Sigmoid colon (tissue), 3 donors: ENCODE data around the gene IFT43.

Experiments
- POLR2A ChIP-seq, 2 donors: fragments of 450-650 bp; IDR thresholded peaks; one replicate each; pipeline ENCODE4 v1.6.1; 2016; ENCODE audit warnings: antibody characterized with exemption in 2 of 2, mild to moderate bottlenecking in 2 of 2, moderate library complexity in 2 of 2
- TF ChIP-seq, protein P1 (sequence below), 4 experiments: fragments of 450-650 bp in 3 of 4; fragments of 200-600 bp in 1 of 4; IDR thresholded peaks; one replicate each; pipeline ENCODE4 v1.5.1; 2016 to 2019; ENCODE audit warnings: antibody characterized with exemption in 4 of 4, mild to moderate bottlenecking in 3 of 4, moderate library complexity in 2 of 4

DNA sequence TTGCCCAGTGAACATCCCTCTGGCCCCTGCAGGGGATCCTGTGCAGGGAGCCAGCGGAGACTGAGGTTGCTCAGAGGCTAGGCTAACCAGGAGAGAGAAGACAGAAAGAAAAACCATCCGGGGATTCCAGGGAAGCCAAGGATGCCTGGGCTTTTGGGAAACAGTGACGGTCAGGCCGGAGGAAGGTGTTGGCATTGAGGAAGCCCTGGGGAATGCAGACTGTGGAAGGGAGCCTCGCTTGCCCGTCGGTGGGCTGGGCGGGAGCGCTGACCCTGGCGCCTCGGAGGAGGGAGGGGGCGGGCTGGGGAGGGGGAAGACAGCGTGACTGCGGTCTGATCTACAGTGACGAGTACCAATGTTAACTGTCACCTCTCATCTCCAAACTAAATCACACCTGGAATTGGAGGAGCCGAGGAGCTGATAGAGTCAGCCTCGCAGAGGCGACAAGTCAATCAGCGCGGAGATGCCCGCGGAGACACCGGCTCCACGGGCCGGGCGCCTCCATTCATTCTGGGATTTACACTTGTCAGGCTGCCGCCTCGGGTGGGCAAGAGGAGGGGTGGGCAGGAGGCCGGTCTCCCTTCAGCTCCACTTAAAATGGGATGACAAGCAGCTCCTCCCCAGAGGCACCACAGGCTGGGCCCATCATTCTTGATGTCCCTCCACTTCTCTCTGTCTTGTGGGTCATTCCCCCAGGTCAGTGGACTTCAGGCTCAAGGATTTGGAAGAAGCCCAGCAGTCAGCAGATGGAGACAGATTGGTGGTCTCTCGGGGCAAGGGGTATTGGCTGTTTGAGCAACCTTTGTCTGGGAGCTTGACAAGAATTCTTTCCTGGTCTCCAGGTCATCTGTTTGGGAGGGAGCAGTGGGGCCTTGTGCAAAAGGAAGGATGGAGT, 145.8 kb downstream of the IFT43 start:
- TF ChIP-seq, protein P1, sequence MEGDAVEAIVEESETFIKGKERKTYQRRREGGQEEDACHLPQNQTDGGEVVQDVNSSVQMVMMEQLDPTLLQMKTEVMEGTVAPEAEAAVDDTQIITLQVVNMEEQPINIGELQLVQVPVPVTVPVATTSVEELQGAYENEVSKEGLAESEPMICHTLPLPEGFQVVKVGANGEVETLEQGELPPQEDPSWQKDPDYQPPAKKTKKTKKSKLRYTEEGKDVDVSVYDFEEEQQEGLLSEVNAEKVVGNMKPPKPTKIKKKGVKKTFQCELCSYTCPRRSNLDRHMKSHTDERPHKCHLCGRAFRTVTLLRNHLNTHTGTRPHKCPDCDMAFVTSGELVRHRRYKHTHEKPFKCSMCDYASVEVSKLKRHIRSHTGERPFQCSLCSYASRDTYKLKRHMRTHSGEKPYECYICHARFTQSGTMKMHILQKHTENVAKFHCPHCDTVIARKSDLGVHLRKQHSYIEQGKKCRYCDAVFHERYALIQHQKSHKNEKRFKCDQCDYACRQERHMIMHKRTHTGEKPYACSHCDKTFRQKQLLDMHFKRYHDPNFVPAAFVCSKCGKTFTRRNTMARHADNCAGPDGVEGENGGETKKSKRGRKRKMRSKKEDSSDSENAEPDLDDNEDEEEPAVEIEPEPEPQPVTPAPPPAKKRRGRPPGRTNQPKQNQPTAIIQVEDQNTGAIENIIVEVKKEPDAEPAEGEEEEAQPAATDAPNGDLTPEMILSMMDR (IDR thresholded peaks at IDR 0.05), result no peak
- no peak for TF ChIP-seq POLR2A (IDR thresholded peaks at IDR 0.05)
